ENCODE data around the gene UBAC2.

The UBAC2 gene

GRCh38 chr13:99361197-99361596 lies 160.5 kb downstream of the UBAC2 start:
- H3K4me3 ChIP-seq (ENCODE audit: control insufficient read depth, low read depth, low read length), result no peak overlapping the region
- no peak for DNase-seq (ENCODE audit: low read depth)
- TF ChIP-seq CTCF (IDR thresholded peaks at IDR 0.05; ENCODE audit: control insufficient read depth, insufficient read depth, low read depth, low read length, missing control alignments), result no peak

GRCh38 chr13:99362362-99362761 lies 161.7 kb downstream of the UBAC2 start:
- no peak for DNase-seq (ENCODE audit: low read depth)
- no peak overlapping the region for H3K4me3 ChIP-seq (ENCODE audit: control insufficient read depth, low read depth, low read length)
- TF ChIP-seq CTCF (IDR thresholded peaks at IDR 0.05; ENCODE audit: control insufficient read depth, insufficient read depth, low read depth, low read length, missing control alignments), result no peak

GRCh38 chr13:99363391-99363790 lies 162.7 kb downstream of the UBAC2 start:
- no peak for TF ChIP-seq CTCF (IDR thresholded peaks at IDR 0.05; ENCODE audit: control insufficient read depth, insufficient read depth, low read depth, low read length, missing control alignments)
- no peak for DNase-seq (ENCODE audit: low read depth)
- H3K4me3 ChIP-seq (ENCODE audit: control insufficient read depth, low read depth, low read length), result no peak overlapping the region

GRCh38 chr13:99363949-99364348 lies 163.3 kb downstream of the UBAC2 start:
- no peak for TF ChIP-seq CTCF (IDR thresholded peaks at IDR 0.05; ENCODE audit: control insufficient read depth, insufficient read depth, low read depth, low read length, missing control alignments)
- no peak overlapping the region for H3K4me3 ChIP-seq (ENCODE audit: control insufficient read depth, low read depth, low read length)
- no peak for DNase-seq (ENCODE audit: low read depth)

- H3K4me3 ChIP-seq (ENCODE audit: control insufficient read depth, low read depth, low read length), result no peak overlapping the region
- no peak for DNase-seq (ENCODE audit: low read depth)
- TF ChIP-seq CTCF (IDR thresholded peaks at IDR 0.05; ENCODE audit: control insufficient read depth, insufficient read depth, low read depth, low read length, missing control alignments), result no peak
Observed at GRCh38 chr13:99366075-99366987, 165.7 kb downstream of the UBAC2 start.

GRCh38 chr13:99367106-99367616 lies 166.5 kb downstream of the UBAC2 start:
- no peak overlapping the region for H3K4me3 ChIP-seq (ENCODE audit: control insufficient read depth, low read depth, low read length)
- no peak for TF ChIP-seq CTCF (IDR thresholded peaks at IDR 0.05; ENCODE audit: control insufficient read depth, insufficient read depth, low read depth, low read length, missing control alignments)
- DNase-seq (ENCODE audit: low read depth), result no peak

All from AG09309 (cell line).